ENCODE results near the gene CBFA2T2.
"Not testable (repeated sequence)": the region's sequence is repeated elsewhere in the genome, so short reads cannot be mapped to it uniquely, and the experiment has no call there.

CBFA2T2 gene

DNA sequence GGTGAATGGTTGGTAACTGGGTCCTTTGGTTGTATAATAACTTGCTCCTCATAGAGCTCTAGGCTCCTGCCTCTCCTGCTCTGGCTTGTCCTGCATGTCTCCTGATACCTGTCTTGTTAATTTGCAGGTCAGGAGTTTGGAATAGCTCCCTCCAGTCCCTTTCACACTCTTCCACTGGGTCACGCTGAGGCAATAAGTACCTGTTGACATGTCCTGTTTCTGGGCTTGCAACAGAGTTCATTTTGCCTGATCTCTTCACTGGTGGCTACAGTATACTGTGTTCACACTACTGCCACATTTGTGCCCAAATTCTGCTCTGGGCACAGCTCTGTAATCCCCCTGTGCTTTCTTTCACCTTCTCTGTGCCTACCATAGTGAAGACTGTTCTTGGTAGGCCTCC, 146.9 kb downstream of the CBFA2T2 start:
- H3K27ac ChIP-seq (ENCODE audit: insufficient read depth, low read depth, low read length, poor library complexity, severe bottlenecking): no peak overlapping the region
- whole genome bisulfite sequencing, 2 experiments: 92 to 93% methylated on average over 1 of the region's 1 CpG
- H3K36me3 ChIP-seq (ENCODE audit: control insufficient read depth, insufficient read depth, low read length): peaks cover 7% of the 10 kb centered on the region
- no peaks in the 10 kb centered on the region for H3K27me3 ChIP-seq (ENCODE audit: control insufficient read depth, insufficient read depth, low read length, poor library complexity, severe bottlenecking)
- no peak overlapping the region for H3K4me3 ChIP-seq (ENCODE audit: insufficient read depth, low read depth, low read length)
- H3K9me3 ChIP-seq (ENCODE audit: control insufficient read depth, low read length): no peaks in the 10 kb centered on the region
- H3K4me1 ChIP-seq (ENCODE audit: control insufficient read depth, insufficient read depth, low read length): no peaks in the 10 kb centered on the region

DNA sequence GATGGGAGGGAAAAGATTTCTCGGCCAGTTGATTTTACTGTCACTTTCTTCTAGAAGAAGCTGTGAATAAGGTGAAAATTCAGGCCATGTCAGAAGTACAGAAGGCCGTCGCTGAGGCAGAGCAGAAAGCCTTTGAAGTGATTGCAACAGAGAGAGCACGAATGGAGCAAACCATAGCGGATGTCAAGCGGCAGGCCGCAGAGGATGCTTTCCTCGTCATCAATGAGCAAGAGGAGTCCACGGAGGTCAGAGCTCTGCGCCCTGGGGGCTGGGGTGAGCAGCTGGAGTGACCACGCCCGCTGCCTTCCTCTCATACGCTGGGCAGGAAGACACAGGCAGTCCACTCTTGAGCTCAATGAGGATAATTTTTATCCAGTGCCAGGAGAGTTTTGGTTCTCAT, 150.4 kb downstream of the CBFA2T2 start:
- H3K27me3 ChIP-seq (ENCODE audit: control insufficient read depth, insufficient read depth, low read length, poor library complexity, severe bottlenecking): no peaks in the 10 kb centered on the region
- 95 to 96% methylated on average over 13 of the region's 13 CpGs for WGBS, 2 experiments
- peaks cover 13% of the 10 kb centered on the region for H3K36me3 ChIP-seq (ENCODE audit: control insufficient read depth, insufficient read depth, low read length)
- no peak overlapping the region for H3K4me3 ChIP-seq (ENCODE audit: insufficient read depth, low read depth, low read length)
- H3K27ac ChIP-seq (ENCODE audit: insufficient read depth, low read depth, low read length, poor library complexity, severe bottlenecking): no peak overlapping the region
- no peaks in the 10 kb centered on the region for H3K4me1 ChIP-seq (ENCODE audit: control insufficient read depth, insufficient read depth, low read length)
- no peaks in the 10 kb centered on the region for H3K9me3 ChIP-seq (ENCODE audit: control insufficient read depth, low read length)

DNA sequence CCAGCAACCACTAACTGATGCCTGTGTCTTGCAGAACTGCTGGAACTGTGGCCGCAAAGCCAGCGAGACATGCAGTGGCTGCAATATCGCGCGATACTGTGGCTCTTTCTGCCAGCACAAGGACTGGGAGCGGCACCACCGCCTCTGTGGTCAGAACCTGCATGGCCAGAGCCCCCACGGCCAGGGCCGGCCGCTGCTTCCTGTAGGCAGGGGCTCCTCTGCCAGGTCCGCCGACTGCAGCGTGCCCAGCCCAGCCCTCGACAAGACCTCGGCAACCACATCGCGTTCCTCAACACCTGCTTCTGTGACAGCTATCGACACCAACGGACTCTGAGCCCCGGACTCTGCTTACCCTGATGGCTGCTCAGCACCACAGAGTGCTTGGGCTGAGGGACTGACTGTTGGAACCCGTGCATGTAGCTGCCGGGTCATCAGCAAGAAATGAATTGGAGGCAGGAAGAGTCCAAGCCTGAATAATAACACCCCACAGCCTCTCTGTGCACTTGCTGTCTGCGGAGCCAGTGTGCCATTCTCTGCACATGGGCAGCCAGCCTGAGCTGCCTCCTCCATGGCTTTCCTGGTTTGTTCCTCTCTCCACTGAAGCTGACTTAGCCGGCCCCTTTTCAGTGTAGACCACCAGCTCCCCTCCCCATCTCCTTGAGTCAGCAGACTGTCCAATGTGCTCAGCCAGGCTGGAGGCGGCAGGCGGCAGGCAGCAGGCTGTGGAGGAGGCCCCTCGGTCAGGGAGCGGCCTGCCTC, 154.6 kb downstream of the CBFA2T2 start:
- Histone ChIP-seq H3K36me3 (ENCODE audit: control insufficient read depth, insufficient read depth, low read length) (peaks cover 6% of the 10 kb centered on the region), H3K27ac (ENCODE audit: insufficient read depth, low read depth, low read length, poor library complexity, severe bottlenecking) (no peak overlapping the region), H3K27me3 (ENCODE audit: control insufficient read depth, insufficient read depth, low read length, poor library complexity, severe bottlenecking) (no peaks in the 10 kb centered on the region), H3K9me3 (ENCODE audit: control insufficient read depth, low read length) (no peaks in the 10 kb centered on the region), H3K4me3 (ENCODE audit: insufficient read depth, low read depth, low read length) (no peak overlapping the region), H3K4me1 (ENCODE audit: control insufficient read depth, insufficient read depth, low read length) (no peaks in the 10 kb centered on the region)
- WGBS, 2 experiments: 96% methylated on average over 28 of the region's 28 CpGs

DNA sequence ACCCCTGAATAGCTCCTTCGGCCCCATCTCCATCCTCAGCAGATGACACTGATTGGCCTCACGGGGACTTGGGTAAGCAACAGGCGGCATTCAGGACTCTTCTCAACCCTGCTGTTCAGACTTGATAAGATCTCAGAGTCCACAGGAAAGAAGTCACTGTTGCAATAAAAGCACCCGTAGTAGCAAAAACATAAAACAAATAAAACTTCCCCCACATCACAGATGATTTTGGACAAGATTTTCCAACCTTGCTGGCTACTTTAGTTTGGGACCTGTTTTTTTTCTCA, 155.1 kb downstream of the CBFA2T2 start:
- Histone ChIP-seq H3K9me3 (ENCODE audit: control insufficient read depth, low read length) (no peaks in the 10 kb centered on the region), H3K27ac (ENCODE audit: insufficient read depth, low read depth, low read length, poor library complexity, severe bottlenecking) (no peak overlapping the region), H3K4me1 (ENCODE audit: control insufficient read depth, insufficient read depth, low read length) (no peaks in the 10 kb centered on the region), H3K36me3 (ENCODE audit: control insufficient read depth, insufficient read depth, low read length) (peaks cover 6% of the 10 kb centered on the region), H3K4me3 (ENCODE audit: insufficient read depth, low read depth, low read length) (no peak overlapping the region), H3K27me3 (ENCODE audit: control insufficient read depth, insufficient read depth, low read length, poor library complexity, severe bottlenecking) (no peaks in the 10 kb centered on the region)
- 92 to 96% methylated on average over 4 of the region's 4 CpGs for WGBS, 2 experiments

DNA sequence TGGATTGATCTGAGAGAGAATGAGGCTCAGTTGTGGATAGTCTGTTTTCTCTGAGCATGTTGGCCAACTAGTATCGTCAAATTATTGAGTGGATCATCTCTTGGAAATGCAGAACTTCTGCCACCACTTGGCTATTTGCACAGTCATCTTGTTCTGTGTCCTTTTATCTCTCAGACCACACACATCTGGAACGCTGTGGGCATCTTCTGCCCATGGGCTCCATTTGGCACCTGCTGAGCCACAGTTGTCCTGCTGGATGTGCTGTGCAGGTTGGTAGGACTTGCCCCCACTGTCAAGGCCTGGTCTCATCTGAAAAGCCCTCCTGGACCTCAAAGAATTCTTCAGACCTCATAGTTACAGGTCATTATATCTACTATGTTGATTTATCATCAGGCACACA, 155.5 kb downstream of the CBFA2T2 start:
- Histone ChIP-seq H3K9me3 (ENCODE audit: control insufficient read depth, low read length) (no peaks in the 10 kb centered on the region), H3K4me1 (ENCODE audit: control insufficient read depth, insufficient read depth, low read length) (no peaks in the 10 kb centered on the region), H3K27ac (ENCODE audit: insufficient read depth, low read depth, low read length, poor library complexity, severe bottlenecking) (no peak overlapping the region), H3K27me3 (ENCODE audit: control insufficient read depth, insufficient read depth, low read length, poor library complexity, severe bottlenecking) (no peaks in the 10 kb centered on the region), H3K36me3 (ENCODE audit: control insufficient read depth, insufficient read depth, low read length) (peaks cover 6% of the 10 kb centered on the region), H3K4me3 (ENCODE audit: insufficient read depth, low read depth, low read length) (no peak overlapping the region)
- WGBS, 2 experiments: 89 to 92% methylated on average over 2 of the region's 2 CpGs

DNA sequence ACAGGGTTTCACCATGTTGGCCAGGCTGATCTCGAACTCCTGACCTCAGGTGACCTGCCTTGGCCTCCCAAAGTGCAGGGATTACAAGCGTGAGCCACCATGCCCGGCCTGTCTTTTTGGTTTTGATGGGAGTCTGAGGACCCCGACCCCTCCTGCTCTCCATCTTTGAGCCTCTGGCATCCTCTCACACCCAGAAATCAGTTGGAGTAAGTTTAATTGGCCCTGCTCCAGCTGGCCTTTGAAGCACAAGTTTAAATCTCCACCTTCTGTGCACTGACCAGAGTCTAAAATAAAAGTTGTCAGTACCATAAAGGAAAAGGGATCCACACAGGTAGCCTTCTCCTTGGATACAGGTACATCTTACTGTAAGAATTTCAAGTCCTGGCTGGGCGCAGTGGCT, 156.3 kb downstream of the CBFA2T2 start:
- 92 to 93% methylated on average over 5 of the region's 5 CpGs for WGBS, 2 experiments
- Histone ChIP-seq H3K36me3 (ENCODE audit: control insufficient read depth, insufficient read depth, low read length) (peaks cover 6% of the 10 kb centered on the region), H3K27ac (ENCODE audit: insufficient read depth, low read depth, low read length, poor library complexity, severe bottlenecking) (no peak overlapping the region), H3K9me3 (ENCODE audit: control insufficient read depth, low read length) (no peaks in the 10 kb centered on the region), H3K27me3 (ENCODE audit: control insufficient read depth, insufficient read depth, low read length, poor library complexity, severe bottlenecking) (no peaks in the 10 kb centered on the region), H3K4me3 (ENCODE audit: insufficient read depth, low read depth, low read length) (no peak overlapping the region), H3K4me1 (ENCODE audit: control insufficient read depth, insufficient read depth, low read length) (no peaks in the 10 kb centered on the region)

DNA sequence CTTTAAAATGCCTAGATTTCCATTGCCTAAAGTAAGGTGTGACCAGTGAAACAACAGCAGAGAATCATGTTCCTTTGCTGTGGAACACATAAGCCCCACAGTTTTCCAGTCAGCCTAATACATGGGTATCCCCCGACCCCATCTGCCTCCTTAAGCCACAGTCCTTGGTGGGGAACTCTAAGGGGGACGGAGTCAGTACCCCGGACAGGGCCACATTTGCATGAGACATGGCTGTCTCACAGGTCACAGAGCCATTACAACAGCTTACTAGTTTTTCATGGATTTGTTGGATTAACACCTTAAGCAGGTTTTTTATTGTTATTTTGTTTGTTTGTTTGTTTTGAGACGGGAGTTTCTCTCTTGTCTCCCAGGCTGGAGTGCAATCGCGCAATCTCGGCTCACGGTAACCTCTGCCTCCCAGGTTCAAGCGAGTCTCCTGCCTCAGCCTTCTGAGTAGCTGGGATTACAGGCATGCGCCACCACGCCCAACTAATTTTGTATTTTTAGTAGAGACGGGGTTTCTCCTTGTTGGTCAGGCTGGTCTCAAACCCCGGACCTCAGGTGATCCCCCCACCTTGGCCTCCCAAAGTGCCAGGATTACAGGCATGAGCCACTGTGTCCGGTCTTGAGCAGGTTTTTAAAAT, 157.2 kb downstream of the CBFA2T2 start:
- H3K9me3 ChIP-seq (ENCODE audit: control insufficient read depth, low read length); H3K27ac ChIP-seq (ENCODE audit: insufficient read depth, low read depth, low read length, poor library complexity, severe bottlenecking); H3K27me3 ChIP-seq (ENCODE audit: control insufficient read depth, insufficient read depth, low read length, poor library complexity, severe bottlenecking); H3K36me3 ChIP-seq (ENCODE audit: control insufficient read depth, insufficient read depth, low read length); H3K4me1 ChIP-seq (ENCODE audit: control insufficient read depth, insufficient read depth, low read length); H3K4me3 ChIP-seq (ENCODE audit: insufficient read depth, low read depth, low read length): not testable (repeated sequence)
- WGBS, 2 experiments: 87% methylated on average over 14 of the region's 14 CpGs

DNA sequence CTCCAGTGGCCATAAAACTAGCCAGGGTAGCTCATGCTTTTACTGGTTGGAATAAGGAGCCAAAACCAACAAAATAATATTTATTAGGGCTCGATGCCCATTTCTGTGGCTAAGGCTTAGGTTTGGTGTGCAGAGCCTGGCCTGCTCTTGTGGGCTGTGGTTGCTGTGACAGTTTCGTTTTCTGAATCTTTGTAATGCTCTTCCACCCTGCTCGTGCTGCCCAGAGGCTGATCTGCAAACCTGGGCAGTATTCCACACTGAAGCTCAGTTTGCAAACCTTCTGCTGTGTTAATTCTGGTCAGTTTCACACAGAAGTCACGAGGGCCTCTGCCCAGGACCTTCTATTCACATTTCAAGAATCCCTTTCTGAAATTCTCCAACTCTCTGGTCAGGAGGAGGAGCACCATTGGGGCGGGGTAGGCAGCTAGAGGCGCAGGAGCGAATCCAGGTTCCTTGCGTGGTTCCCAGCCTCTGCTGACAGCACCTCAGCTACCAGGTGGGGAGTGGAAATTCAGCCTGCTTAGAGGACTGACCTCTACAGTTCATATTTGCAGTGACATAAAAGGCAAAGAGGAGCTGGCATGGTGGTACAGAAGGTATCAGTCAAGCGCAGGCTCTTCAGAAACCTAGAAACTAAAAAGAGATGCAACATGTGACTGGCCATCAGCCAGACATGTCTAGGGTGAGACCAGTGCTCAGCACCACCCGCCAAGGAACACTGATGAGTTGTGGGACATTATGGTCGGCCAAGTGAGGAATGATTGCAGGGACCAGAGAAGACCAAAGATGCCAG, 157.9 kb downstream of the CBFA2T2 start:
- Histone ChIP-seq H3K27me3 (ENCODE audit: control insufficient read depth, insufficient read depth, low read length, poor library complexity, severe bottlenecking) (no peaks in the 10 kb centered on the region), H3K9me3 (ENCODE audit: control insufficient read depth, low read length) (no peaks in the 10 kb centered on the region), H3K27ac (ENCODE audit: insufficient read depth, low read depth, low read length, poor library complexity, severe bottlenecking) (no peak overlapping the region), H3K36me3 (ENCODE audit: control insufficient read depth, insufficient read depth, low read length) (peaks cover 6% of the 10 kb centered on the region), H3K4me3 (ENCODE audit: insufficient read depth, low read depth, low read length) (no peak overlapping the region), H3K4me1 (ENCODE audit: control insufficient read depth, insufficient read depth, low read length) (no peaks in the 10 kb centered on the region)
- WGBS, 2 experiments: 93 to 95% methylated on average over 11 of the region's 11 CpGs

DNA sequence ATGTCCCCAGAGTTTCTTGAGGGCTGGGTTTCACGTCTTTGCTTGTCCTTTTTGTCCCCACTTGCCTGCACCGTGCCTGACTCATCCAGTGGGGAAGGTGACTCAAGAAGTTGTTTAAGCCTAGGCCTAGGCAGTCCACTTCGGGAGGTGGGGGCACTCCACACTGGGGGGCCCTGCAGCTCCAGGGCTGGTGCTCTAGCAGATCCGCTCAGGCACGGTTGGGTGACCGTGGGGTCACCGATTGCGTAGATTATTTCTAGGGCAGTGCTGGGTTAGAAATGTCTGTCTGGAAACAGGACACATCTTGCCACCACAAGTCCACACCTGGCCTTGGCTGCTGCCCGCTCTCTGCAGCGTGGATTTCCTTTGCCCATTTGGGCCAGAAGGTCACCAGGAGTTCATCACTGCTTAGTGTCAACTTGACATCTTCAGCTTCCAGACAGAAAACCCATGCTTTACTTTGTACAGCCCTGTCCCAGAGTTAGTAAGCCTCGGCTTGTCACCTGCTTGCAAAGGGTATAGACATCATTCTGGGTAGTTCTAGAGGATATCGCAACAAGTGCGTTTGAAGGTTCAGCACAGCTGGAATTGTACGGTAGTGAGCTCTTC, 158.6 kb downstream of the CBFA2T2 start:
- Histone ChIP-seq H3K9me3 (ENCODE audit: control insufficient read depth, low read length) (no peaks in the 10 kb centered on the region), H3K27ac (ENCODE audit: insufficient read depth, low read depth, low read length, poor library complexity, severe bottlenecking) (no peak overlapping the region), H3K4me1 (ENCODE audit: control insufficient read depth, insufficient read depth, low read length) (no peaks in the 10 kb centered on the region), H3K4me3 (ENCODE audit: insufficient read depth, low read depth, low read length) (no peak overlapping the region), H3K36me3 (ENCODE audit: control insufficient read depth, insufficient read depth, low read length) (peaks cover 6% of the 10 kb centered on the region), H3K27me3 (ENCODE audit: control insufficient read depth, insufficient read depth, low read length, poor library complexity, severe bottlenecking) (no peaks in the 10 kb centered on the region)
- WGBS, 2 experiments: 94 to 95% methylated on average over 14 of the region's 14 CpGs

DNA sequence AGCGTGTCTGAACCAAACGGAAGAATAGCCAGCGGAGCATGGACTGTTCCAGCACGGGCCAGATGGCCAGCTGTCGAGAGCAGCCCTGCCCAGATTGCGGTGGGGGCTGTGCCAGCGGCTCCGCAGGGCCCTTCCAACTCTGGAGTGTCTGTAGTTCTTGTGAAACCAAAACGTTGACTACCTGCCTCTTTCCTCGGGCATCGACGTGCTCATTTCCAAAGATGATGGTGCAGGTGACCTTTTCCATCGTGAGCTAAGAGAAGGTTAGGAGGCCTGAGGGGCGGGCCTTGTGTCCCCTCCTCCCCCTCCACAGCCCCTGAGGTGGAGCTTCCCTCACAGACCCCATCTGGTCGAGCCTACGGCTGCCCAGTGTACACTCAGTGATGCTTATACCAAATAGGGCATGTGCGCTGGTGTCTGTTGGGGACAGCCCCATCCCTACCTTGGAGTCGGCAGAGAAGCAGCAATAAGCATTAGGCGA, 159.3 kb downstream of the CBFA2T2 start:
- Histone ChIP-seq H3K27me3 (ENCODE audit: control insufficient read depth, insufficient read depth, low read length, poor library complexity, severe bottlenecking) (no peaks in the 10 kb centered on the region), H3K36me3 (ENCODE audit: control insufficient read depth, insufficient read depth, low read length) (peaks cover 1% of the 10 kb centered on the region), H3K27ac (ENCODE audit: insufficient read depth, low read depth, low read length, poor library complexity, severe bottlenecking) (no peak overlapping the region), H3K4me3 (ENCODE audit: insufficient read depth, low read depth, low read length) (no peak overlapping the region), H3K4me1 (ENCODE audit: control insufficient read depth, insufficient read depth, low read length) (no peaks in the 10 kb centered on the region), H3K9me3 (ENCODE audit: control insufficient read depth, low read length) (no peaks in the 10 kb centered on the region)
- 89 to 92% methylated on average over 19 of the region's 19 CpGs for WGBS, 2 experiments
